Parathyroid adenoma (tissue), 2 donors: ENCODE results near the gene FBXO40.

Source experiments
- H2AFZ ChIP-seq: fragments of 300-600 bp; sonication (generic); one replicate; pipeline ENCODE4 v1.7.0; 2017; ENCODE audit warnings: antibody characterized with exemption, mild to moderate bottlenecking
- H3K27ac ChIP-seq: fragments of 300-600 bp; sonication (generic); one replicate; pipeline ENCODE4 v1.7.0; 2017
- H3K27me3 ChIP-seq: fragments of 300-600 bp; sonication (generic); one replicate; pipeline ENCODE4 v1.7.0; 2017; ENCODE audit warnings: low read length; ENCODE audit not compliant: control insufficient read depth, insufficient read depth
- H3K36me3 ChIP-seq: fragments of 300-600 bp; sonication (generic); one replicate; pipeline ENCODE4 v1.7.0; 2017; ENCODE audit warnings: low read length; ENCODE audit not compliant: control insufficient read depth, insufficient read depth
- H3K4me1 ChIP-seq: fragments of 300-600 bp; sonication (generic); one replicate; pipeline ENCODE4 v1.7.0; 2017; ENCODE audit warnings: control low read depth
- H3K4me2 ChIP-seq: fragments of 300-600 bp; sonication (generic); one replicate; pipeline ENCODE4 v1.7.0; 2017; ENCODE audit warnings: low read length
- H3K4me3 ChIP-seq: fragments of 300-600 bp; sonication (generic); one replicate; pipeline ENCODE4 v1.7.0; 2017; ENCODE audit warnings: low read depth, low read length
- H3K79me2 ChIP-seq: fragments of 300-600 bp; sonication (generic); one replicate; pipeline ENCODE4 v1.7.0; 2017; ENCODE audit warnings: control low read depth
- H3K9ac ChIP-seq: fragments of 300-600 bp; sonication (generic); one replicate; pipeline ENCODE4 v1.7.0; 2017; ENCODE audit warnings: mild to moderate bottlenecking
- H3K9me3 ChIP-seq: fragments of 300-600 bp; sonication (generic); one replicate; pipeline ENCODE4 v1.7.0; 2017; ENCODE audit warnings: low read length; ENCODE audit not compliant: control insufficient read depth
- CTCF ChIP-seq: fragments of 300-600 bp; sonication (generic); IDR thresholded peaks from one replicate; pipeline ENCODE4 v1.7.0; 2017; ENCODE audit warnings: antibody characterized with exemption, mild to moderate bottlenecking
- donor health status: primary hyperparathyroidism.

The FBXO40 gene

GRCh38 chr3:121641127-121641526 lies 47.9 kb downstream of the FBXO40 start:
- Histone ChIP-seq H2AFZ (no peak overlapping the region), H3K36me3 (no peaks in the 10 kb centered on the region), H3K4me1 (no peaks in the 10 kb centered on the region), H3K79me2 (no peaks in the 10 kb centered on the region), H3K27ac (no peak overlapping the region), H3K9ac (no peak overlapping the region), H3K9me3 (no peaks in the 10 kb centered on the region), H3K27me3 (no peaks in the 10 kb centered on the region), H3K4me3 (no peak overlapping the region), H3K4me2 (no peak overlapping the region)
- no peak for TF ChIP-seq CTCF

- no peaks in the 10 kb centered on the region for H3K4me1 ChIP-seq
- H3K36me3 ChIP-seq, result no peaks in the 10 kb centered on the region
- H3K27ac ChIP-seq, result no peak overlapping the region
- no peak overlapping the region for H3K4me2 ChIP-seq
- no peaks in the 10 kb centered on the region for H3K9me3 ChIP-seq
- no peak overlapping the region for H3K4me3 ChIP-seq
- H2AFZ ChIP-seq, result no peak overlapping the region
- TF ChIP-seq CTCF, result no peak
- no peak overlapping the region for H3K9ac ChIP-seq
- no peaks in the 10 kb centered on the region for H3K27me3 ChIP-seq
- H3K79me2 ChIP-seq, result no peaks in the 10 kb centered on the region
Measured at GRCh38 chr3:121642601-121643314, 49.6 kb downstream of the FBXO40 start.

GRCh38 chr3:121645054-121645453 lies 51.9 kb downstream of the FBXO40 start:
- Histone ChIP-seq H2AFZ (no peak overlapping the region), H3K4me2 (no peak overlapping the region), H3K4me3 (no peak overlapping the region), H3K9me3 (no peaks in the 10 kb centered on the region), H3K36me3 (no peaks in the 10 kb centered on the region), H3K27me3 (no peaks in the 10 kb centered on the region), H3K4me1 (no peaks in the 10 kb centered on the region), H3K27ac (no peak overlapping the region), H3K9ac (no peak overlapping the region), H3K79me2 (no peaks in the 10 kb centered on the region)
- no peak for TF ChIP-seq CTCF

- Histone ChIP-seq H3K4me2 (no peak overlapping the region), H3K36me3 (no peaks in the 10 kb centered on the region), H3K9ac (no peak overlapping the region), H2AFZ (no peak overlapping the region), H3K4me3 (no peak overlapping the region), H3K27ac (no peak overlapping the region), H3K4me1 (no peaks in the 10 kb centered on the region), H3K27me3 (no peaks in the 10 kb centered on the region), H3K79me2 (no peaks in the 10 kb centered on the region), H3K9me3 (no peaks in the 10 kb centered on the region)
- TF ChIP-seq CTCF, result no peak
Measured at GRCh38 chr3:121648219-121648958, 55.2 kb downstream of the FBXO40 start.
